GM19438 (cell line): Measurements from ENCODE around the gene CTXND1.

Experiments
- ATAC-seq: cut with Tn5 transposase; IDR thresholded peaks from one replicate; pipeline ENCODE4 v1.9.1; 2021; ENCODE audit warnings: low read depth; ENCODE audit not compliant: unreplicated experiment

The CTXND1 gene

GRCh38 chr15:80210611-80211573 lies 41.1 kb downstream of the CTXND1 start:
- ATAC-seq, result no peak

GRCh38 chr15:80208758-80209734 lies 43.0 kb downstream of the CTXND1 start:
- ATAC-seq, result no peak

- ATAC-seq, result no peak
Measured at GRCh38 chr15:80207887-80208286, 44.1 kb downstream of the CTXND1 start.

- ATAC-seq, result no peak
Measured at GRCh38 chr15:80204231-80204630, 47.8 kb downstream of the CTXND1 start.

GRCh38 chr15:80203361-80203885 lies 48.6 kb downstream of the CTXND1 start:
- ATAC-seq, result no peak

GRCh38 chr15:80202641-80203360 lies 49.2 kb downstream of the CTXND1 start:
- ATAC-seq, result no peak

- ATAC-seq, result no peak
Measured at GRCh38 chr15:80202016-80202315, 50.0 kb downstream of the CTXND1 start.

- ATAC-seq, result no peak
Measured at GRCh38 chr15:80201256-80202015, 50.6 kb downstream of the CTXND1 start.

- no peak for ATAC-seq
Measured at GRCh38 chr15:80199869-80200268, 52.1 kb downstream of the CTXND1 start.

- ATAC-seq, result no peak
Measured at GRCh38 chr15:80199366-80199765, 52.6 kb downstream of the CTXND1 start.

- ATAC-seq, result no peak
Measured at GRCh38 chr15:80194914-80195313, 57.1 kb downstream of the CTXND1 start.

- no peak for ATAC-seq
Measured at GRCh38 chr15:80194186-80194585, 57.8 kb downstream of the CTXND1 start.

GRCh38 chr15:80191897-80192595 lies 60.0 kb downstream of the CTXND1 start:
- no peak for ATAC-seq

- ATAC-seq, result no peak
Measured at GRCh38 chr15:80191198-80191597, 60.8 kb downstream of the CTXND1 start.

- no peak for ATAC-seq
Measured at GRCh38 chr15:80188251-80188650, 63.8 kb downstream of the CTXND1 start.

- ATAC-seq, result no peak
Measured at GRCh38 chr15:80186597-80186996, 65.4 kb downstream of the CTXND1 start.

- no peak for ATAC-seq
Measured at GRCh38 chr15:80186066-80186465, 65.9 kb downstream of the CTXND1 start.

GRCh38 chr15:80185152-80185551 lies 66.9 kb downstream of the CTXND1 start:
- no peak for ATAC-seq

- no peak for ATAC-seq
Measured at GRCh38 chr15:80184554-80184953, 67.5 kb downstream of the CTXND1 start.
